Esophagus muscularis mucosa (tissue), 4 donors: ENCODE results near the gene CD200R1L. TPM values are rescaled to one million over a fixed set of nuclear protein-coding genes. Genes with fewer than 3 reads are reported as not detected.

ENCODE experiments used
- DNase-seq: peaks from one replicate; pipeline ENCODE4 v3.0.0-alpha.2; 2017; ENCODE audit errors: extremely low spot score
- H3K27ac ChIP-seq, 4 donors: fragments of 200-600 bp; sonication (generic); replicated peaks in 1 of 4; 1 replicate in 3 of 4; 2 replicates in 1 of 4; pipeline ENCODE4 v1.5.1; 2016 to 2019; ENCODE audit warnings: mild to moderate bottlenecking in 1 of 4
- H3K27me3 ChIP-seq, 4 donors: fragments of 200-600 bp; sonication (generic); one replicate each; pipeline versions ENCODE4 v1.5.1 to v1.6.0; 2016 to 2019
- H3K36me3 ChIP-seq, 4 donors: fragments of 200-600 bp; sonication (generic); one replicate each; pipeline ENCODE4 v1.5.1; 2016 to 2019
- H3K4me1 ChIP-seq, 4 donors: fragments of 200-600 bp; sonication (generic); one replicate each; pipeline ENCODE4 v1.5.1; 2016 to 2019
- H3K4me3 ChIP-seq, 4 donors: fragments of 200-600 bp; sonication (generic); 1 replicate in 2 of 4; 2 replicates in 2 of 4; pipeline ENCODE4 v1.5.1; 2016 to 2019; ENCODE audit warnings: mild to moderate bottlenecking in 4 of 4, moderate library complexity in 1 of 4
- H3K9me3 ChIP-seq, 4 donors: fragments of 200-600 bp; sonication (generic); 1 replicate in 3 of 4; 2 replicates in 1 of 4; pipeline ENCODE4 v1.5.1; 2016 to 2019
- CTCF ChIP-seq, 3 experiments: fragments of 200-600 bp in 2 of 3; fragments of 450-650 bp in 1 of 3; sonication (generic) in 2 of 3; IDR thresholded peaks; one replicate each; pipeline ENCODE4 v1.5.1; 2017 to 2019; ENCODE audit warnings: antibody characterized with exemption in 3 of 3, mild to moderate bottlenecking in 2 of 3, moderate library complexity in 1 of 3
- EP300 ChIP-seq: sonication (generic); formaldehyde crosslinking; IDR thresholded peaks from one replicate; pipeline ENCODE4 v1.6.1; 2017; ENCODE audit warnings: antibody characterized with exemption
- POLR2A ChIP-seq: fragments of 450-650 bp; IDR thresholded peaks from one replicate; pipeline ENCODE4 v1.6.1; 2017; ENCODE audit warnings: antibody characterized with exemption, moderate library complexity, mild to moderate bottlenecking, low read depth
- POLR2AphosphoS5 ChIP-seq, 2 donors: sonication (generic); formaldehyde crosslinking; IDR thresholded peaks; one replicate each; pipeline ENCODE4 v1.6.1; 2017; ENCODE audit warnings: antibody characterized with exemption in 2 of 2
- WGBS: methylation state at CpG from one replicate; pipeline ENCODE4 v1.1.5; 2018; 5-methylcytosine and 5-hydroxymethylcytosine counted together
- intact Hi-C: fragments of 100-400 bp; cut with DNase I; formaldehyde crosslinking; loops from one replicate; pipeline ENCODE4 v1.15.1; 2023
- total RNA-seq, 4 donors: library from RNA; depleted of rRNA; stranded (reverse); fragments of >200 nt; gene quantifications; one replicate each; pipeline versions ENCODE4 v1.1.0 to v1.2.1, GENCODE V29; 2016

CD200R1L gene
- total RNA-seq, 4 donors from 2014 or later, result not detected

DNA sequence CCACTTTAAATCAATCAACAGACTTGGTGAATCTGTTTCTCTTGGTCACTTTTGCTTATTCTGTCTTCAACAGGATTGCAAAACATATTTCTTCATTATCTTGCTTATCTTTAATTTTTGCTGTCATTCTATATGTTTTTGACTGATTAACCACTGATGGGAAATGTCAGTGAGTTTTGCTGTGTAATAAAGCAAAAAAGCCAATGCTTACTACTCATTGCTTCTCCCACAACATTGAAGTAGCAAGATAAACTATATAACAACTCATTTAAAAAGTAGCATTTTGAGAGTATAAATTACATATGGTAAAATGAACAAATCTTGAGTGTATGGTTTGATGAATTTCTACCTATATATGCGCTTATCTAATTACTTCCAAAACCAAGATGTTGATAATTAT, 892 bp downstream of the CD200R1L start:
- TF ChIP-seq POLR2AphosphoS5 (IDR thresholded peaks at IDR 0.05) (no peak), EP300 (no peak), CTCF (IDR thresholded peaks at IDR 0.05) (no peak), POLR2A (no peak)
- Histone ChIP-seq H3K9me3 (peaks cover 0 to 14% (median under 1%) of the 10 kb centered on the region in 4 donors), H3K27ac (no peak overlapping the region), H3K4me3 (no peak overlapping the region), H3K36me3 (no peaks in the 10 kb centered on the region), H3K27me3 (no peaks in the 10 kb centered on the region), H3K4me1 (no peaks in the 10 kb centered on the region)
- intact Hi-C loops, result no loop called here
- WGBS, result 91% methylated on average over 1 of the region's 1 CpG
- DNase-seq, result no peak

GRCh38 chr3:112829046-112829445, 17.6 kb downstream of the CD200R1L start:
- no peak for TF ChIP-seq EP300
- TF ChIP-seq POLR2AphosphoS5 (IDR thresholded peaks at IDR 0.05), result no peak
- TF ChIP-seq CTCF (IDR thresholded peaks at IDR 0.05), result no peak
- no peak for TF ChIP-seq POLR2A
- no peaks in the 10 kb centered on the region for H3K4me1 ChIP-seq
- DNase-seq, result no peak
- intact Hi-C loops, result no loop called here
- no peaks in the 10 kb centered on the region for H3K36me3 ChIP-seq
- H3K4me3 ChIP-seq, result no peak overlapping the region
- H3K27me3 ChIP-seq, result no peaks in the 10 kb centered on the region
- no peak overlapping the region for H3K27ac ChIP-seq
- no peaks in the 10 kb centered on the region for H3K9me3 ChIP-seq
- WGBS, result 86% methylated on average over 4 of the region's 4 CpGs

- WGBS, result 54% methylated on average over 3 of the region's 3 CpGs
- Histone ChIP-seq H3K9me3 (no peaks in the 10 kb centered on the region), H3K4me1 (peaks cover 0 to 12% (median 4%) of the 10 kb centered on the region in 4 donors), H3K27me3 (no peaks in the 10 kb centered on the region), H3K27ac (no peak overlapping the region), H3K36me3 (no peaks in the 10 kb centered on the region), H3K4me3 (no peak overlapping the region)
- intact Hi-C loops, result no loop called here
- TF ChIP-seq EP300 (no peak), POLR2AphosphoS5 (IDR thresholded peaks at IDR 0.05) (no peak), POLR2A (no peak), CTCF (IDR thresholded peaks at IDR 0.05) (no peak)
- DNase-seq, result no peak
Measured at GRCh38 chr3:112822064-112823055, 24.3 kb downstream of the CD200R1L start.

GRCh38 chr3:112818289-112818688, 28.4 kb downstream of the CD200R1L start:
- Histone ChIP-seq H3K4me1 (peaks cover 0 to 21% (median 12%) of the 10 kb centered on the region in 4 donors), H3K27me3 (no peaks in the 10 kb centered on the region), H3K9me3 (no peaks in the 10 kb centered on the region), H3K4me3 (no peak overlapping the region), H3K36me3 (no peaks in the 10 kb centered on the region), H3K27ac (no peak overlapping the region)
- WGBS, result 74% methylated on average over 1 of the region's 1 CpG
- intact Hi-C loops, result loop anchor here (5.0 kb wide), 2 partner anchors 81 to 236 kb away; no protein-coding TSS in a partner anchor
- TF ChIP-seq CTCF (IDR thresholded peaks at IDR 0.05) (no peak), POLR2AphosphoS5 (IDR thresholded peaks at IDR 0.05) (no peak), EP300 (no peak), POLR2A (no peak)
- no peak for DNase-seq
